Skeletal muscle satellite cell (primary cell): ENCODE results near the gene E2F1.
"Not testable (repeated sequence)": the region's sequence is repeated elsewhere in the genome, so short reads cannot be mapped to it uniquely, and the experiment has no call there.

Source experiments
- H3K27me3 ChIP-seq: 2 replicates; pipeline ENCODE4 v1.7.0; 2013; ENCODE audit warnings: low read length; ENCODE audit not compliant: control insufficient read depth, insufficient read depth
- H3K36me3 ChIP-seq: 2 replicates; pipeline ENCODE4 v1.7.0; 2013; ENCODE audit warnings: mild to moderate bottlenecking, control low read depth, low read length; ENCODE audit not compliant: insufficient read depth
- H3K4me1 ChIP-seq: 2 replicates; pipeline ENCODE4 v1.7.0; 2013; ENCODE audit warnings: low read length; ENCODE audit not compliant: control insufficient read depth, insufficient read depth
- H3K4me2 ChIP-seq: 2 replicates; pipeline ENCODE4 v1.7.0; 2013; ENCODE audit warnings: mild to moderate bottlenecking, low read length
- H3K4me3 ChIP-seq: 2 replicates; pipeline ENCODE4 v1.7.0; 2013; ENCODE audit warnings: low read length
- H3K9ac ChIP-seq: 2 replicates; pipeline ENCODE4 v1.7.0; 2013; ENCODE audit warnings: mild to moderate bottlenecking, low read depth, low read length, moderate library complexity
- H3K9me3 ChIP-seq: replicated peaks from 2 replicates; pipeline ENCODE4 v1.7.0; 2013; ENCODE audit warnings: mild to moderate bottlenecking, control low read depth, low read length

E2F1 gene

GRCh38 chr20:33707668-33708067 is 21.5 kb upstream of the E2F1 start:
- Histone ChIP-seq H3K36me3 (peaks cover 10% of the 10 kb centered on the region), H3K27me3 (no peaks in the 10 kb centered on the region)

DNA sequence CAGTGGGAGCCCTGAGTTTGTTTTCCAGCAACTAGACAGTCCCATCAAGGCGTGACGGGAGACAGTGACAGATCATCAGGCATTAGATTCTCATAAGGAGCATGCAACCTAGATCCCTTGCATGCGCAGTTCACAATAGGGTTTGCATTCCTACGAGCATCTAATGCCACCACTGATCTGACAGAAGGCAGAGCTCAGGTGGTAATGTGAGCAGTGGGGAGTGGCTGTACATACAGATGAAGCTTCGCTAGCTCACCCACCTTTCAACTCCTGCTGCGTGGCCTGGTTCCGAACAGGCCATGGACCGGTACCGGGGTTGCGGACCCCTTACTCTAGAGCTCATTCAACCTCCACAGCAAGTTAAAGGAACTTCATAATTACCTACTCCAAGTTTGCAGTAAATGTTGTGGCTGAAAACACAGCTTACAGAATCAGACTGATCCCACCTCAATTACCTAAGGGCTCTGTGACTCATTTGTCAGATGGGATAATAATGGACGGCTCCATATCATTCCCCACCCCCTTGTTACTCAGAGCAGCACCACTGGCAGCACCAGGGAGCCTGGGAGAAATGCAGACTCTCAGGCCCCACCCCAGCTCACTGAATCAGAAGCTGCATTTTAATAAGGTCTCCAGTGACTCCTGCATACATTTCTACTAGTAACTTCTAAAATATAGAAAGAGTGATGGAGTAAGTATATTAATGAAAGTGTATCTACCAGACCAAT is 18.2 kb upstream of the E2F1 start:
- H3K9ac ChIP-seq: no peak overlapping the region
- H3K36me3 ChIP-seq: peaks cover 3% of the 10 kb centered on the region
- no peaks in the 10 kb centered on the region for H3K4me1 ChIP-seq
- no peak overlapping the region for H3K4me2 ChIP-seq
- H3K27me3 ChIP-seq: no peaks in the 10 kb centered on the region
- H3K4me3 ChIP-seq: no peak overlapping the region
- no peaks in the 10 kb centered on the region for H3K9me3 ChIP-seq

More at GRCh38 chr20:33707668-33708067, 21.5 kb upstream of the E2F1 start:
- Histone ChIP-seq H3K4me3 (no peak overlapping the region), H3K4me1 (no peaks in the 10 kb centered on the region), H3K9ac (no peak overlapping the region), H3K9me3 (no peaks in the 10 kb centered on the region), H3K4me2 (no peak overlapping the region)

- Histone ChIP-seq H3K9me3 (no peaks in the 10 kb centered on the region), H3K4me1 (no peaks in the 10 kb centered on the region), H3K4me2 (no peak overlapping the region), H3K27me3 (no peaks in the 10 kb centered on the region), H3K36me3 (peaks cover 3% of the 10 kb centered on the region), H3K9ac (no peak overlapping the region), H3K4me3 (no peak overlapping the region)
These were observed 17.4 kb upstream of the E2F1 start for GRCh38 chr20:33703498-33704137.

DNA sequence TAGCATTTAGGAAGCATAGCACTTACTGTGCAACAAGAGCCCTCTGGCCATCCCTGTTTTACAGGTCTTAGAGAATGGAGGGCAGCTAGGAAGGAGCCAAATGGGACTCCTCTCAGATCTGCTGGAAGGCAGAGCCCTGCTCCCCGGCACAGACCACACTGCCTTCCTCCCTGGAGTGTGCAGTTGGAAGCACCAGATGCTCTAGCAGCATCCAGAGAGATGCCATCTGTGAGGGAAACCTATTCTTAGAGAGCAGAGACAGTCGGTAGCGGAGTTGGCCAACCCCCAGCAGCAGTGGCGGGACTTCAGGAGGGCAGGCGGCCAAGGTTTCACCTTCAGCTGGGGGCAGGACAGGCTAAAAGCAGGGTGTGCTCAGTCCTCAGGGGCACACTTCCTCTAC is 16.7 kb upstream of the E2F1 start:
- Histone ChIP-seq H3K9me3 (no peaks in the 10 kb centered on the region), H3K4me1 (no peaks in the 10 kb centered on the region), H3K36me3 (peaks cover 3% of the 10 kb centered on the region), H3K4me3 (no peak overlapping the region), H3K27me3 (no peaks in the 10 kb centered on the region), H3K9ac (no peak overlapping the region), H3K4me2 (no peak overlapping the region)

DNA sequence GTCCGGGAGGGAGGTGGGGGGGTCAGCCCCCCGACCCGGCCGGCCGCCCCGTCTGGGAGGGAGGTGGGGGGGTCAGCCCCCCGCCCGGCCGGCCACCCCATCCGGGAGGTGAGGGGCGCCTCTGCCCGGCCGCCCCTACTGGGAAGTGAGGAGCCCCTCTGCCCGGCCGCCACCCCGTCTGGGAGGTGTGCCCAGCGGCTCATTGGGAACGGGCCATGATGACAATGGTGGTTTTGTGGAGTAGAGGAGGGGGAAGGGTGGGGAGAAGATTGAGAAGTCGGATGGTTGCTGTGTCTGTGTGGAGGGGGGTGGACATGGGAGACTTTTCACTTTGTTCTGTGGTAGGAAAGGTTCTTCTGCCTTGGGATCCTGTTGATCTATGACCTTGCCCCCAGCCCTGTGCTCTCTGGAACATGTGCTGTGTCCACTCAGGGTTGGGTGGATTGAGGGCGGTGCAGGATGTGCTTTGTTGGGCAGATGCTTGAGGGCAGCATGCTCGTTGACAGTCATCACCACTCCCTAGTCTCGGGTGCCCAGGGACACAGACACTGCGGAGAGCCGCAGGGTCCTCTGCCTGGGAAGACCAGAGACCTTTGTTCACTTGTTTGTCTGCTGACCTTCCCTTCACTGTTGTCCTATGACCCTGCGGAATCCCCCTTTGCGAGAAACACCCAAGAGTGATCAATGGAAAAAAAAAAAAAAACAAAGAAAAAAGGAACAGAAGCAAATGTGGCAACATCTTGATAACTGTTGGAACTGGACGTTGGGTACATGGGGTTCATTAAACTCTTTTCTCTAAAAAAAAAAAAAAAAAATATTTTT is 15.7 kb upstream of the E2F1 start:
- no peaks in the 10 kb centered on the region for H3K9me3 ChIP-seq
- no peak overlapping the region for H3K4me2 ChIP-seq
- no peaks in the 10 kb centered on the region for H3K27me3 ChIP-seq
- no peak overlapping the region for H3K9ac ChIP-seq
- H3K36me3 ChIP-seq: no peaks in the 10 kb centered on the region
- peaks cover 3% of the 10 kb centered on the region for H3K4me1 ChIP-seq
- H3K4me3 ChIP-seq: no peak overlapping the region

- not testable (repeated sequence) for H3K36me3 ChIP-seq, H3K4me2 ChIP-seq, H3K4me3 ChIP-seq, H3K4me1 ChIP-seq, H3K9me3 ChIP-seq, H3K9ac ChIP-seq, H3K27me3 ChIP-seq
These were observed 14.7 kb upstream of the E2F1 start for GRCh38 chr20:33700696-33701441.

DNA sequence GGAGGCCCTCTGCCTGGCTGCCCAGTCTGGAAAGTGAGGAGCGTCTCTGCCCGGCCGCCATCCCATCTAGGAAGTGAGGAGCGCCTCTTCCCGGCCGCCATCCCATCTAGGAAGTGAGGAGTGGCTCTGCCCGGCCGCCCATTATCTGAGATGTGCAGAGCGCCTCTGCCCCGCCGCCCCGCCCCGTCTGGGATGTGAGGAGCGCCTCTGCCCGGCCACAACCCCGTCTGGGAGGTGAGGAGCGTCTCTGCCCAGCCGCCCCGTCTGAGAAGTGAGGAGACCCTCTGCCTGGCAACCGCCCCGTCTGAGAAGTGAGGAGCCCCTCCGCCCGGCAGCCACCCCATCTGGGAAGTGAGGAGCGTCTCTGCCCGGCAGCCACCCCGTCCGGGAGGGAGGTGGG is 12.8 kb upstream of the E2F1 start:
- H3K27me3 ChIP-seq, H3K4me1 ChIP-seq, H3K4me3 ChIP-seq, H3K4me2 ChIP-seq, H3K9ac ChIP-seq, H3K36me3 ChIP-seq, H3K9me3 ChIP-seq: not testable (repeated sequence)

- H3K9me3 ChIP-seq: no peaks in the 10 kb centered on the region
- no peaks in the 10 kb centered on the region for H3K36me3 ChIP-seq
- H3K9ac ChIP-seq: no peak overlapping the region
- no peak overlapping the region for H3K4me2 ChIP-seq
- H3K4me3 ChIP-seq: no peak overlapping the region
- no peaks in the 10 kb centered on the region for H3K27me3 ChIP-seq
- peaks cover 3% of the 10 kb centered on the region for H3K4me1 ChIP-seq
These were observed 10.9 kb upstream of the E2F1 start for GRCh38 chr20:33697129-33697528.

DNA sequence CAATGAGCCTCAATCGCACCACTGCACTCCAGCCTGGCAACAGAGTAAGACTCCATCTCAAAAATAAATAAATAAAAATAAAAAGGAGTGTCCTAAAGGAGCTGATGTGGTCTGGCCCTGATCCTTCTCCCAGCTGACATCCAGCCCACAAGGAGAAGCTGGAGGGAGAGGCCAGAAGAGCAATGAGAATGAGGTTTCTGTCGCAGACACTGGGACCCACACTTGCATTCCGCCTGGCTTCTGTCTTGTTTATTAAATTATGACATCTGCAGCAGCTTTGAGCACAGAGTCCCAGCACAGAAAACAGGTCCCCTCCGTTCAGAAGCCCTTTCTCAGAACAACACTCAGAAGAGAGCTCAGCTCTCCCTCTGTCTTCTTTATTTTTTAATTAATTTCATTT is 10.3 kb upstream of the E2F1 start:
- H3K36me3 ChIP-seq: no peaks in the 10 kb centered on the region
- no peaks in the 10 kb centered on the region for H3K27me3 ChIP-seq
- no peak overlapping the region for H3K4me2 ChIP-seq
- no peaks in the 10 kb centered on the region for H3K9me3 ChIP-seq
- H3K9ac ChIP-seq: no peak overlapping the region
- H3K4me3 ChIP-seq: no peak overlapping the region
- peaks cover 3% of the 10 kb centered on the region for H3K4me1 ChIP-seq

DNA sequence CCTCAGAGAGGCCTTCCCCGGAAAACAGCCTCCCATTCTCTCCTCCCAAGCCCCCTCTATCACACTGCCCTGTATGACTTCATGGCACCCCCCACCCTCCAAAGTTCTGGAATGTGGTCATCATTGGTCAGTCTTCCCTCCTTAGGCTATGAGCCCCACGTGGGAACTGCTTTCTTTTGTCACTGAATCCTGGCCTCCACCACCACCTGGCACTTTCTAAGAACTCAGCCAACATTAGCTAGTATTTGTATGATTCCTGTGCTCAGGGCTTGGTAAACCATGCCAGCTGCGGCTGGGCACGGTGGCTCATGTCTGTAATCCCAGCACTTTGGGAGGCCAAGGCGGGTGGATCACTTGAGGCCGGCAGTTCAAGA is 8.4 kb upstream of the E2F1 start:
- Histone ChIP-seq H3K9ac (no peak overlapping the region), H3K4me3 (no peak overlapping the region), H3K4me2 (no peak overlapping the region), H3K4me1 (peaks cover 8% of the 10 kb centered on the region), H3K9me3 (no peaks in the 10 kb centered on the region), H3K27me3 (no peaks in the 10 kb centered on the region), H3K36me3 (no peaks in the 10 kb centered on the region)
